GM12872 (cell line): ENCODE data around the gene EXOC6B.

Experiments used
- TF ChIP-seq, protein P1 (sequence below): IDR thresholded peaks from 3 replicates; pipeline ENCODE4 v1.5.1; 2011; ENCODE audit warnings: low read depth, mild to moderate bottlenecking, low read length, moderate library complexity; ENCODE audit not compliant: insufficient read depth

EXOC6B gene

GRCh38 chr2:72211777-72212485, 613.9 kb downstream of the EXOC6B start:
- TF ChIP-seq, protein P1, sequence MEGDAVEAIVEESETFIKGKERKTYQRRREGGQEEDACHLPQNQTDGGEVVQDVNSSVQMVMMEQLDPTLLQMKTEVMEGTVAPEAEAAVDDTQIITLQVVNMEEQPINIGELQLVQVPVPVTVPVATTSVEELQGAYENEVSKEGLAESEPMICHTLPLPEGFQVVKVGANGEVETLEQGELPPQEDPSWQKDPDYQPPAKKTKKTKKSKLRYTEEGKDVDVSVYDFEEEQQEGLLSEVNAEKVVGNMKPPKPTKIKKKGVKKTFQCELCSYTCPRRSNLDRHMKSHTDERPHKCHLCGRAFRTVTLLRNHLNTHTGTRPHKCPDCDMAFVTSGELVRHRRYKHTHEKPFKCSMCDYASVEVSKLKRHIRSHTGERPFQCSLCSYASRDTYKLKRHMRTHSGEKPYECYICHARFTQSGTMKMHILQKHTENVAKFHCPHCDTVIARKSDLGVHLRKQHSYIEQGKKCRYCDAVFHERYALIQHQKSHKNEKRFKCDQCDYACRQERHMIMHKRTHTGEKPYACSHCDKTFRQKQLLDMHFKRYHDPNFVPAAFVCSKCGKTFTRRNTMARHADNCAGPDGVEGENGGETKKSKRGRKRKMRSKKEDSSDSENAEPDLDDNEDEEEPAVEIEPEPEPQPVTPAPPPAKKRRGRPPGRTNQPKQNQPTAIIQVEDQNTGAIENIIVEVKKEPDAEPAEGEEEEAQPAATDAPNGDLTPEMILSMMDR, result no peak

DNA sequence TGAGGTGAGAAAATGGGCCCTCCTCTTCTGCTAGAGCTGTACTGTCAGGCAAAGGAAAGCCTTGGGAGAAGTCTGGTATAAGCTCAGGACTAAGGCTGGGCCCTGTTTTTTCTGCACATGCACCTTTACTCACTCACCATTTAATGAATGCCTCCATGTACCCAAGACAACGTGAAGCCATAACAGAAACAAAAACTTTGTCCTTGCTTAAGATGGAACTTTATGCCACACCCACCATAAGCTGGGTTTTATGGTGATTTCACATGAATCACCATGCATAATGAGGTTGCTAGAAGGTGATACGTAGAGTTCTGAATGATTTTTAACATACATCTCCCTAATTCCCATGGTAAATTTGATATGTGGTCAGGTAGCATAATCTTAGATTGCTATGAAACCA, 614.5 kb downstream of the EXOC6B start:
- TF ChIP-seq, protein P1, result no peak

DNA sequence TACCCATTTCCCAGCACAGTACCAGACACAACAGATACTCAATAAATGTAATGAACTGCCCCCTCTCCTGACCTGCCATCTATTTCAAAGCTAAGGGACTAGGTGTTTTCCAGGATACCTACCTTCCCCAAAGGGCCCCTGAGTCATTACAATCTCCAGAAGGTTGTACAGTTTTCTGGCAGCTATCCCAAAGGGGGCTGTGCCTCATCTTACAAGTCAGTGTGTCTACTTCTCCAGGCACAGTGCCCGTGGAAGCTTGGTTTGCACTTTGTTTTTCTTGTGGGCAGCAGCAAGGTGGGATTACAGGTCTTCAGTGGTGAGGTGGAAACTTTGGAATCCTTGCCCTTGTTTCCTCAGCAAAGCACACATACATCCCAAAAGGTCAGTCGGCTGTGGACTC, 615.4 kb downstream of the EXOC6B start:
- TF ChIP-seq, protein P1, result no peak

DNA sequence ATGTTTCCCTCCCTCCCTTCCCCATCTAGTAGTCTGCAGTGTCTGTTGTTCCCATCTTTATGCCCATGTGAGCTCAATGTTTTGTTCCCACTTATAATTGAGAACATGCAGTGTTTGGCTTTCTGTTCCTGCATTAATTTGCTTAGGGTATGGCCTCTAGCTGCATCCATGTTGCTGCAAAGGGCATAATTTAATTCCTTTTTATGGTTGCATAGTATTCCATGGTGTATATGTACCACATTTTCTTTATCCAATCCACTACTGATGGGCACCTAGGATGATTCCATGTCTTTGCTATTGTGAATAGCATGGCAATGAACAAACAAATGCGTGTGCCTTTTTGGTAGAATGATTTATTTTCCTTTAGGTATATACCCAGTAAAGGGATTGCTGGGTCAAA, 617.6 kb downstream of the EXOC6B start:
- TF ChIP-seq, protein P1, result no peak

DNA sequence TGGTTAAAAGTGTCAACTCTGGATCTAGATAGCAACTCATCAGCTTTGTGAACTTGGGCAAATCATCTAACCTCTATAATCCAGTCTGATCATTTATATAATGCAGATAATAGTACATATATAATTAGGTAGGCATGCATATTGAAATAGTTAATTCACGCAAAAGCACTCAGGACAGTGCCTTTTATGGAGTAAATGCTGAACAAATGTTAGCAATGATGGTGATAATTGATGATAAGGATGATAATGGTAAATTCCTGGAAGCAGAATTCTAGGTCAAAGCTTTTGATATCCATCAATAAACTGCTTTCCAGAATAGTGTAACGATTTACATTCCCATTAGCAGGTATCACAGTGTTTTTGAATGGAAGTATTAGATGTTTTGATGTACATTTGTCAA, 618.5 kb downstream of the EXOC6B start:
- TF ChIP-seq, protein P1, result no peak

DNA sequence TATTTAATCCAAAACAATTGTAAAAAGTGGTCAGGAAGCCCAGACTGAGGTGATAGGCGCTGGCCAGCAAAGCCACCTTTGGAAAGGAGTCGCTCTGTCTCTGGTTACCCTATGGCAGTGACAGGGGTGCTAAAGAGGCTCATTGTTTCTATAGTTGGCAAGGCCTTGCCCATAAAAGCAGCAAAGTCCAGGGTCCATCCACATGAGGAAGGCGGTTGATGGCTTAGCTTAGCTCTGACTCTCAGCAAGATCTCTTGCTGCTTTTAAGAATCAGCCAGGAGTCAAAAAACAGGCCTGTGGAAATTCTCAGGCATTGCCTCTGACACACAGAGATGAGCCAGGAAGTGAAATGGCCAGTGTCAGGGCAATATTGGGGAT, 620.3 kb downstream of the EXOC6B start:
- TF ChIP-seq, protein P1, result no peak

- TF ChIP-seq, protein P1, result no peak
Observed at GRCh38 chr2:72204786-72205503, 620.9 kb downstream of the EXOC6B start.
